Panc1 (cell line): Measurements from ENCODE around the gene SCPEP1.
A peak's percentile ranks its signal among the peaks of the same experiment; 100 is the strongest.

Source experiments
- POLR2AphosphoS5 ChIP-seq: IDR thresholded peaks from 2 replicates; pipeline ENCODE4 v1.6.1; 2012; ENCODE audit warnings: mild to moderate bottlenecking, low read depth, low read length, moderate library complexity
- REST ChIP-seq, 2 experiments: IDR thresholded peaks; 2 replicates each; pipeline ENCODE4 v1.6.1; 2011 to 2012; ENCODE audit warnings: low read depth in 2 of 2, control low read depth in 1 of 2, low read length in 1 of 2, mild to moderate bottlenecking in 1 of 2, moderate library complexity in 1 of 2; ENCODE audit not compliant: insufficient read depth in 1 of 2
- SIN3A ChIP-seq: IDR thresholded peaks from 2 replicates; pipeline ENCODE4 v1.6.1; 2012; ENCODE audit warnings: low read depth, mild to moderate bottlenecking, low read length, moderate library complexity, borderline replicate concordance; ENCODE audit not compliant: insufficient read depth
- TCF7L2 ChIP-seq: IDR thresholded peaks from 2 replicates; pipeline ENCODE4 v1.6.1; 2011; ENCODE audit warnings: mild to moderate bottlenecking, low read depth, low read length, inconsistent platforms
- TF ChIP-seq, protein P1 (sequence below): fragments of 450-650 bp; IDR thresholded peaks from 2 replicates; pipeline ENCODE4 v1.5.1; 2017; ENCODE audit warnings: mild to moderate bottlenecking

DNA sequence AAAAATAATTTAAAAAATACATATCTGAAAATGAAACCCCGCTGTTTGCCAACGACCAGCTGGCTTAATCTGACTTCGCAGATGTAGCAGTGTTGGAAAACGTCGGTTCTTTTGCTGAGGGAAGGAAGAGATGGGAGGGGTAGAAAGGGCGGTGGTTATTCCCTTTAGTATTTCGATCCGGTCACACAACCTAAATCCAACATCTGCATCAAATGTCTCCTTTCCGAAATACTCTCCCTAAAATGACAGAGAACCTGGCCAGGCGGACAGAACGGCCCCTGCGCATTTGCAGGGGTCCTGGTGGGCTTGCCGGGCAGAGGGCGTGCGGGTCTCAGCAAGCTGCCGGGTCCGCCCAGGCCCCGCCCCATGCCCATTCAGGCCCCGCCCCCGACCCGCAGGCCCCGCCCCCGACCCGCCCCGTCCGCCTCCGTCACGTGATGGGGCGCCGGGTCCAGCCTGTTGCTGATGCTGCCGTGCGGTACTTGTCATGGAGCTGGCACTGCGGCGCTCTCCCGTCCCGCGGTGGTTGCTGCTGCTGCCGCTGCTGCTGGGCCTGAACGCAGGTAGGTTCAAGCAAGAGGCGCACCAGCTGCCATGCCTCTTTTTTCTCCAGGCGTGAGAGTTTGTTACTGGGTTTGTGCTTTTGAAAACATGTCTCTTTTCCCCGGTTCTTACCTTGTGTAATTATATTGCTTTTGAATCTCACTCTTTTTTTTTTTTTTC, at the start of gene SCPEP1:
- TF ChIP-seq, protein P1, sequence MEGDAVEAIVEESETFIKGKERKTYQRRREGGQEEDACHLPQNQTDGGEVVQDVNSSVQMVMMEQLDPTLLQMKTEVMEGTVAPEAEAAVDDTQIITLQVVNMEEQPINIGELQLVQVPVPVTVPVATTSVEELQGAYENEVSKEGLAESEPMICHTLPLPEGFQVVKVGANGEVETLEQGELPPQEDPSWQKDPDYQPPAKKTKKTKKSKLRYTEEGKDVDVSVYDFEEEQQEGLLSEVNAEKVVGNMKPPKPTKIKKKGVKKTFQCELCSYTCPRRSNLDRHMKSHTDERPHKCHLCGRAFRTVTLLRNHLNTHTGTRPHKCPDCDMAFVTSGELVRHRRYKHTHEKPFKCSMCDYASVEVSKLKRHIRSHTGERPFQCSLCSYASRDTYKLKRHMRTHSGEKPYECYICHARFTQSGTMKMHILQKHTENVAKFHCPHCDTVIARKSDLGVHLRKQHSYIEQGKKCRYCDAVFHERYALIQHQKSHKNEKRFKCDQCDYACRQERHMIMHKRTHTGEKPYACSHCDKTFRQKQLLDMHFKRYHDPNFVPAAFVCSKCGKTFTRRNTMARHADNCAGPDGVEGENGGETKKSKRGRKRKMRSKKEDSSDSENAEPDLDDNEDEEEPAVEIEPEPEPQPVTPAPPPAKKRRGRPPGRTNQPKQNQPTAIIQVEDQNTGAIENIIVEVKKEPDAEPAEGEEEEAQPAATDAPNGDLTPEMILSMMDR: no peak
- TF ChIP-seq POLR2AphosphoS5 (no peak), REST (IDR thresholded peaks at IDR 0.05; ENCODE audit: insufficient read depth in 1 of 2, low read depth in 2 of 2, low read length in 1 of 2) (no peak), SIN3A (peak; percentile 71; the same call in 1 of the 2 replicates), TCF7L2 (no peak)
